ENCODE measurements around the gene HDGFL1. TPM values are rescaled to one million over a fixed set of nuclear protein-coding genes. Genes with fewer than 3 reads are reported as not detected.

The HDGFL1 gene
- polyA plus RNA-seq, 2 donors, result not detected

GRCh38 chr6:22550971-22551670 is 18.2 kb upstream of the HDGFL1 start:
- H3K4me3 ChIP-seq (ENCODE audit: low read depth in 1 of 2, low read length in 2 of 2), result no peak overlapping the region
- no peaks in the 10 kb centered on the region for H3K4me1 ChIP-seq (ENCODE audit: control insufficient read depth in 2 of 2, insufficient read depth in 2 of 2, low read length in 1 of 2)
- 68 to 88% methylated on average over 2 of the region's 2 CpGs for WGBS, 2 donors
- no peak overlapping the region for H3K27ac ChIP-seq (ENCODE audit: low read depth in 2 of 2, low read length in 1 of 2)
- H3K36me3 ChIP-seq (ENCODE audit: control insufficient read depth in 2 of 2, insufficient read depth in 2 of 2, low read length in 1 of 2), result no peaks in the 10 kb centered on the region
- no peaks in the 10 kb centered on the region for H3K9me3 ChIP-seq (ENCODE audit: control insufficient read depth in 2 of 2, insufficient read depth in 1 of 2, low read depth in 1 of 2, low read length in 1 of 2)
- H3K27me3 ChIP-seq (ENCODE audit: control insufficient read depth in 1 of 2, insufficient read depth in 2 of 2, low read length in 2 of 2), result no peaks in the 10 kb centered on the region

GRCh38 chr6:22556266-22556665 is 13.1 kb upstream of the HDGFL1 start:
- WGBS, 2 donors, result 37 to 49% methylated on average over 2 of the region's 2 CpGs
- H3K27me3 ChIP-seq (ENCODE audit: control insufficient read depth in 1 of 2, insufficient read depth in 2 of 2, low read length in 2 of 2), result no peaks in the 10 kb centered on the region

GRCh38 chr6:22557007-22557406 is 12.4 kb upstream of the HDGFL1 start:
- H3K27ac ChIP-seq (ENCODE audit: low read depth in 2 of 2, low read length in 1 of 2), result no peak overlapping the region
- WGBS, 2 donors, result 84% methylated on average over 6 of the region's 6 CpGs
- H3K4me3 ChIP-seq (ENCODE audit: low read depth in 1 of 2, low read length in 2 of 2), result no peak overlapping the region
- no peaks in the 10 kb centered on the region for H3K4me1 ChIP-seq (ENCODE audit: control insufficient read depth in 2 of 2, insufficient read depth in 2 of 2, low read length in 1 of 2)
- no peaks in the 10 kb centered on the region for H3K36me3 ChIP-seq (ENCODE audit: control insufficient read depth in 2 of 2, insufficient read depth in 2 of 2, low read length in 1 of 2)
- H3K27me3 ChIP-seq (ENCODE audit: control insufficient read depth in 1 of 2, insufficient read depth in 2 of 2, low read length in 2 of 2), result no peaks in the 10 kb centered on the region
- no peaks in the 10 kb centered on the region for H3K9me3 ChIP-seq (ENCODE audit: control insufficient read depth in 2 of 2, insufficient read depth in 1 of 2, low read depth in 1 of 2, low read length in 1 of 2)

More at GRCh38 chr6:22556266-22556665, 13.1 kb upstream of the HDGFL1 start:
- H3K27ac ChIP-seq (ENCODE audit: low read depth in 2 of 2, low read length in 1 of 2), result no peak overlapping the region
- H3K36me3 ChIP-seq (ENCODE audit: control insufficient read depth in 2 of 2, insufficient read depth in 2 of 2, low read length in 1 of 2), result no peaks in the 10 kb centered on the region
- H3K4me3 ChIP-seq (ENCODE audit: low read depth in 1 of 2, low read length in 2 of 2), result no peak overlapping the region
- no peaks in the 10 kb centered on the region for H3K4me1 ChIP-seq (ENCODE audit: control insufficient read depth in 2 of 2, insufficient read depth in 2 of 2, low read length in 1 of 2)
- H3K9me3 ChIP-seq (ENCODE audit: control insufficient read depth in 2 of 2, insufficient read depth in 1 of 2, low read depth in 1 of 2, low read length in 1 of 2), result no peaks in the 10 kb centered on the region

GRCh38 chr6:22558288-22558882 is 11.0 kb upstream of the HDGFL1 start:
- no peak overlapping the region for H3K4me3 ChIP-seq (ENCODE audit: low read depth in 1 of 2, low read length in 2 of 2)
- H3K4me1 ChIP-seq (ENCODE audit: control insufficient read depth in 2 of 2, insufficient read depth in 2 of 2, low read length in 1 of 2), result no peaks in the 10 kb centered on the region
- H3K27ac ChIP-seq (ENCODE audit: low read depth in 2 of 2, low read length in 1 of 2), result no peak overlapping the region
- H3K36me3 ChIP-seq (ENCODE audit: control insufficient read depth in 2 of 2, insufficient read depth in 2 of 2, low read length in 1 of 2), result no peaks in the 10 kb centered on the region
- H3K27me3 ChIP-seq (ENCODE audit: control insufficient read depth in 1 of 2, insufficient read depth in 2 of 2, low read length in 2 of 2), result no peaks in the 10 kb centered on the region
- WGBS, 2 donors, result 74% methylated on average over 1 of the region's 1 CpG
- no peaks in the 10 kb centered on the region for H3K9me3 ChIP-seq (ENCODE audit: control insufficient read depth in 2 of 2, insufficient read depth in 1 of 2, low read depth in 1 of 2, low read length in 1 of 2)

- H3K27me3 ChIP-seq (ENCODE audit: control insufficient read depth in 1 of 2, insufficient read depth in 2 of 2, low read length in 2 of 2), result no peaks in the 10 kb centered on the region
- H3K4me3 ChIP-seq (ENCODE audit: low read depth in 1 of 2, low read length in 2 of 2), result no peak overlapping the region
- 91 to 94% methylated on average over 6 of the region's 6 CpGs for WGBS, 2 donors
- H3K36me3 ChIP-seq (ENCODE audit: control insufficient read depth in 2 of 2, insufficient read depth in 2 of 2, low read length in 1 of 2), result no peaks in the 10 kb centered on the region
- H3K27ac ChIP-seq (ENCODE audit: low read depth in 2 of 2, low read length in 1 of 2), result no peak overlapping the region
- peaks cover 5 to 7% of the 10 kb centered on the region in 2 donors for H3K9me3 ChIP-seq (ENCODE audit: control insufficient read depth in 2 of 2, insufficient read depth in 1 of 2, low read depth in 1 of 2, low read length in 1 of 2)
- H3K4me1 ChIP-seq (ENCODE audit: control insufficient read depth in 2 of 2, insufficient read depth in 2 of 2, low read length in 1 of 2), result no peaks in the 10 kb centered on the region
These were observed 512 bp upstream of the HDGFL1 start for GRCh38 chr6:22568854-22569253.

- 86 to 94% methylated on average over 25 to 26 of the region's 26 CpGs for WGBS, 2 donors
- no peak overlapping the region for H3K27ac ChIP-seq (ENCODE audit: low read depth in 2 of 2, low read length in 1 of 2)
- H3K9me3 ChIP-seq (ENCODE audit: control insufficient read depth in 2 of 2, insufficient read depth in 1 of 2, low read depth in 1 of 2, low read length in 1 of 2), result peaks cover 5 to 7% of the 10 kb centered on the region in 2 donors
- no peaks in the 10 kb centered on the region for H3K4me1 ChIP-seq (ENCODE audit: control insufficient read depth in 2 of 2, insufficient read depth in 2 of 2, low read length in 1 of 2)
- H3K4me3 ChIP-seq (ENCODE audit: low read depth in 1 of 2, low read length in 2 of 2), result no peak overlapping the region
- H3K36me3 ChIP-seq (ENCODE audit: control insufficient read depth in 2 of 2, insufficient read depth in 2 of 2, low read length in 1 of 2), result no peaks in the 10 kb centered on the region
- H3K27me3 ChIP-seq (ENCODE audit: control insufficient read depth in 1 of 2, insufficient read depth in 2 of 2, low read length in 2 of 2), result no peaks in the 10 kb centered on the region
These were observed 802 bp downstream of the HDGFL1 start for GRCh38 chr6:22570185-22570551.

- Histone ChIP-seq H3K36me3 (ENCODE audit: control insufficient read depth in 2 of 2, insufficient read depth in 2 of 2, low read length in 1 of 2) (no peaks in the 10 kb centered on the region), H3K27ac (ENCODE audit: low read depth in 2 of 2, low read length in 1 of 2) (no peak overlapping the region), H3K4me3 (ENCODE audit: low read depth in 1 of 2, low read length in 2 of 2) (no peak overlapping the region), H3K9me3 (ENCODE audit: control insufficient read depth in 2 of 2, insufficient read depth in 1 of 2, low read depth in 1 of 2, low read length in 1 of 2) (no peaks in the 10 kb centered on the region), H3K4me1 (ENCODE audit: control insufficient read depth in 2 of 2, insufficient read depth in 2 of 2, low read length in 1 of 2) (no peaks in the 10 kb centered on the region), H3K27me3 (ENCODE audit: control insufficient read depth in 1 of 2, insufficient read depth in 2 of 2, low read length in 2 of 2) (no peaks in the 10 kb centered on the region)
- 81 to 82% methylated on average over 2 of the region's 2 CpGs for WGBS, 2 donors
These were observed 5.8 kb downstream of the HDGFL1 start for GRCh38 chr6:22575190-22575589.

GRCh38 chr6:22579439-22579838 is 10.1 kb downstream of the HDGFL1 start:
- Histone ChIP-seq H3K27me3 (ENCODE audit: control insufficient read depth in 1 of 2, insufficient read depth in 2 of 2, low read length in 2 of 2) (no peaks in the 10 kb centered on the region), H3K9me3 (ENCODE audit: control insufficient read depth in 2 of 2, insufficient read depth in 1 of 2, low read depth in 1 of 2, low read length in 1 of 2) (no peaks in the 10 kb centered on the region), H3K4me1 (ENCODE audit: control insufficient read depth in 2 of 2, insufficient read depth in 2 of 2, low read length in 1 of 2) (no peaks in the 10 kb centered on the region), H3K27ac (ENCODE audit: low read depth in 2 of 2, low read length in 1 of 2) (no peak overlapping the region), H3K4me3 (ENCODE audit: low read depth in 1 of 2, low read length in 2 of 2) (no peak overlapping the region), H3K36me3 (ENCODE audit: control insufficient read depth in 2 of 2, insufficient read depth in 2 of 2, low read length in 1 of 2) (no peaks in the 10 kb centered on the region)
- 84 to 90% methylated on average over 5 of the region's 5 CpGs for WGBS, 2 donors

GRCh38 chr6:22580337-22580736 is 11.0 kb downstream of the HDGFL1 start:
- Histone ChIP-seq H3K4me3 (ENCODE audit: low read depth in 1 of 2, low read length in 2 of 2) (no peak overlapping the region), H3K27ac (ENCODE audit: low read depth in 2 of 2, low read length in 1 of 2) (no peak overlapping the region), H3K9me3 (ENCODE audit: control insufficient read depth in 2 of 2, insufficient read depth in 1 of 2, low read depth in 1 of 2, low read length in 1 of 2) (no peaks in the 10 kb centered on the region), H3K27me3 (ENCODE audit: control insufficient read depth in 1 of 2, insufficient read depth in 2 of 2, low read length in 2 of 2) (no peaks in the 10 kb centered on the region), H3K36me3 (ENCODE audit: control insufficient read depth in 2 of 2, insufficient read depth in 2 of 2, low read length in 1 of 2) (no peaks in the 10 kb centered on the region), H3K4me1 (ENCODE audit: control insufficient read depth in 2 of 2, insufficient read depth in 2 of 2, low read length in 1 of 2) (no peaks in the 10 kb centered on the region)
- 91 to 93% methylated on average over 5 of the region's 5 CpGs for WGBS, 2 donors
